Erythroblast (primary cell): Measurements from ENCODE around the gene NGFR.

Source experiments
- GATA1 ChIP-seq: IDR thresholded peaks from 2 replicates; pipeline ENCODE4 v1.6.1; 2011; ENCODE audit warnings: low read depth, mild to moderate bottlenecking, control low read depth, low read length, moderate library complexity
- POLR2A ChIP-seq: IDR thresholded peaks from 2 replicates; pipeline ENCODE4 v1.6.1; 2011; ENCODE audit warnings: mild to moderate bottlenecking, low read length

GRCh38 chr17:49483599-49484509 lies 11.2 kb upstream of the NGFR start:
- no peak for TF ChIP-seq POLR2A
- TF ChIP-seq GATA1 = no peak
